Measurements from ENCODE around the gene ATP6V1C2. TPM values are rescaled to one million over a fixed set of nuclear protein-coding genes. Genes with fewer than 3 reads are reported as not detected.
A peak's percentile ranks its signal among the peaks of the same experiment; 100 is the strongest.
"Not testable (repeated sequence)": the region's sequence is repeated elsewhere in the genome, so short reads cannot be mapped to it uniquely, and the experiment has no call there.

ATP6V1C2 gene
- polyA plus RNA-seq, 3 donors from 2014 or later = 0.26 TPM; not detected in 1

- Mint-ChIP-seq H3K4me1 (peaks cover under 1 to 15% of the 10 kb centered on the region in 2 donors), H3K4me3 (peak overlapping the region in 3 of 5 donors; percentile 72 to 83 (median 72)), H3K9me3 (no peaks in the 10 kb centered on the region), H3K36me3 (peaks cover 18 to 68% (median 44%) of the 10 kb centered on the region in 3 donors), H3K27ac (peak overlapping the region in 5 of 6 donors; percentile 45 to 94 (median 78)), H3K27me3 (ENCODE audit: low read depth in 3 of 3) (no peaks in the 10 kb centered on the region)
- DNase-seq = peak in 1 of 3 donors; percentile 12
These were observed 69.0 kb downstream of the ATP6V1C2 start for GRCh38 chr2:10790228-10790973.

- H3K9me3 Mint-ChIP-seq = no peaks in the 10 kb centered on the region
- no peak for DNase-seq
- peaks cover 6 to 15% of the 10 kb centered on the region in 2 donors for H3K4me1 Mint-ChIP-seq
- peaks cover 0 to 2% (median 0%) of the 10 kb centered on the region in 3 donors for H3K27me3 Mint-ChIP-seq (ENCODE audit: low read depth in 3 of 3)
- H3K36me3 Mint-ChIP-seq = peaks cover 12 to 67% (median 41%) of the 10 kb centered on the region in 3 donors
- H3K4me3 Mint-ChIP-seq = no peak overlapping the region
- peak overlapping the region in 5 of 6 donors; percentile 35 to 94 (median 78) for H3K27ac Mint-ChIP-seq
These were observed 70.7 kb downstream of the ATP6V1C2 start for GRCh38 chr2:10792001-10792634.

- no peaks in the 10 kb centered on the region for H3K9me3 Mint-ChIP-seq
- peaks cover 0 to 2% (median 0%) of the 10 kb centered on the region in 3 donors for H3K27me3 Mint-ChIP-seq (ENCODE audit: low read depth in 3 of 3)
- no peak overlapping the region for H3K4me3 Mint-ChIP-seq
- H3K27ac Mint-ChIP-seq = peak overlapping the region in 4 of 6 donors; percentile 12 to 94 (median 64)
- peaks cover 7 to 63% (median 41%) of the 10 kb centered on the region in 3 donors for H3K36me3 Mint-ChIP-seq
- DNase-seq = no peak
- H3K4me1 Mint-ChIP-seq = peaks cover 6 to 15% of the 10 kb centered on the region in 2 donors
These were observed 71.4 kb downstream of the ATP6V1C2 start for GRCh38 chr2:10792660-10793400.

- DNase-seq = no peak
- H3K36me3 Mint-ChIP-seq = peaks cover 7 to 61% (median 40%) of the 10 kb centered on the region in 3 donors
- peaks cover 0 to 2% (median 0%) of the 10 kb centered on the region in 3 donors for H3K27me3 Mint-ChIP-seq (ENCODE audit: low read depth in 3 of 3)
- no peaks in the 10 kb centered on the region for H3K9me3 Mint-ChIP-seq
- no peak overlapping the region for H3K27ac Mint-ChIP-seq
- H3K4me1 Mint-ChIP-seq = peaks cover 12 to 19% of the 10 kb centered on the region in 2 donors
- no peak overlapping the region for H3K4me3 Mint-ChIP-seq
These were observed 72.4 kb downstream of the ATP6V1C2 start for GRCh38 chr2:10793816-10794215.

GRCh38 chr2:10794876-10795275 is 73.4 kb downstream of the ATP6V1C2 start:
- Mint-ChIP-seq H3K4me3 (no peak overlapping the region), H3K9me3 (no peaks in the 10 kb centered on the region), H3K27me3 (ENCODE audit: low read depth in 3 of 3) (peaks cover 0 to 2% (median 0%) of the 10 kb centered on the region in 3 donors), H3K36me3 (peaks cover 7 to 57% (median 33%) of the 10 kb centered on the region in 3 donors), H3K4me1 (peaks cover 21 to 22% of the 10 kb centered on the region in 2 donors), H3K27ac (peak overlapping the region in 1 of 6 donors; percentile 52)
- no peak for DNase-seq

GRCh38 chr2:10795508-10796046 is 74.1 kb downstream of the ATP6V1C2 start:
- no peak overlapping the region for H3K4me3 Mint-ChIP-seq
- H3K9me3 Mint-ChIP-seq = no peaks in the 10 kb centered on the region
- peaks cover 7 to 50% (median 28%) of the 10 kb centered on the region in 3 donors for H3K36me3 Mint-ChIP-seq
- H3K4me1 Mint-ChIP-seq = peaks cover 15 to 25% of the 10 kb centered on the region in 2 donors
- DNase-seq = no peak
- H3K27me3 Mint-ChIP-seq (ENCODE audit: low read depth in 3 of 3) = peaks cover 0 to 2% (median 0%) of the 10 kb centered on the region in 3 donors
- H3K27ac Mint-ChIP-seq = peak overlapping the region in 1 of 6 donors; percentile 49

GRCh38 chr2:10796703-10797102 is 75.3 kb downstream of the ATP6V1C2 start:
- no peak for DNase-seq
- peak overlapping the region in 2 of 6 donors; percentile 29 to 34 for H3K27ac Mint-ChIP-seq
- no peak overlapping the region for H3K4me3 Mint-ChIP-seq
- peaks cover 0 to 45% (median 17%) of the 10 kb centered on the region in 3 donors for H3K36me3 Mint-ChIP-seq
- H3K4me1 Mint-ChIP-seq = peaks cover 10 to 25% of the 10 kb centered on the region in 2 donors
- no peaks in the 10 kb centered on the region for H3K9me3 Mint-ChIP-seq
- H3K27me3 Mint-ChIP-seq (ENCODE audit: low read depth in 3 of 3) = peaks cover 0 to 2% (median 0%) of the 10 kb centered on the region in 3 donors

GRCh38 chr2:10798783-10799182 is 77.4 kb downstream of the ATP6V1C2 start:
- H3K27ac Mint-ChIP-seq = peak overlapping the region in 2 of 6 donors; percentile 59 to 80
- peaks cover 7 to 31% (median 8%) of the 10 kb centered on the region in 3 donors for H3K36me3 Mint-ChIP-seq
- H3K4me3 Mint-ChIP-seq = no peak overlapping the region
- H3K4me1 Mint-ChIP-seq = peaks cover 17 to 41% of the 10 kb centered on the region in 2 donors
- no peak for DNase-seq
- peaks cover 0 to 2% (median 0%) of the 10 kb centered on the region in 3 donors for H3K27me3 Mint-ChIP-seq (ENCODE audit: low read depth in 3 of 3)
- no peaks in the 10 kb centered on the region for H3K9me3 Mint-ChIP-seq

- no peak for DNase-seq
- H3K36me3 Mint-ChIP-seq = peaks cover 7 to 26% (median 8%) of the 10 kb centered on the region in 3 donors
- peaks cover 18 to 41% of the 10 kb centered on the region in 2 donors for H3K4me1 Mint-ChIP-seq
These were observed 78.7 kb downstream of the ATP6V1C2 start for GRCh38 chr2:10800163-10800562.

GRCh38 chr2:10802657-10803056 is 81.2 kb downstream of the ATP6V1C2 start:
- H3K27me3 Mint-ChIP-seq (ENCODE audit: low read depth in 3 of 3) = no peaks in the 10 kb centered on the region
- no peak overlapping the region for H3K4me3 Mint-ChIP-seq
- DNase-seq = no peak
- peaks cover 5 to 13% (median 7%) of the 10 kb centered on the region in 3 donors for H3K36me3 Mint-ChIP-seq
- H3K4me1 Mint-ChIP-seq = peaks cover 28 to 53% of the 10 kb centered on the region in 2 donors
- no peak overlapping the region for H3K27ac Mint-ChIP-seq
- H3K9me3 Mint-ChIP-seq = no peaks in the 10 kb centered on the region

More at GRCh38 chr2:10800163-10800562, 78.7 kb downstream of the ATP6V1C2 start:
- no peak overlapping the region for H3K27ac Mint-ChIP-seq
- no peaks in the 10 kb centered on the region for H3K9me3 Mint-ChIP-seq
- H3K27me3 Mint-ChIP-seq (ENCODE audit: low read depth in 3 of 3) = peaks cover 0 to 2% (median 0%) of the 10 kb centered on the region in 3 donors
- no peak overlapping the region for H3K4me3 Mint-ChIP-seq

GRCh38 chr2:10805990-10806389 is 84.6 kb downstream of the ATP6V1C2 start:
- not testable (repeated sequence) for H3K27me3 Mint-ChIP-seq (ENCODE audit: low read depth in 3 of 3); H3K36me3 Mint-ChIP-seq; DNase-seq; H3K4me3 Mint-ChIP-seq; H3K27ac Mint-ChIP-seq; H3K9me3 Mint-ChIP-seq
- peaks cover 48 to 67% of the 10 kb centered on the region in 2 donors for H3K4me1 Mint-ChIP-seq

- Mint-ChIP-seq H3K9me3 (no peaks in the 10 kb centered on the region), H3K27me3 (ENCODE audit: low read depth in 3 of 3) (peaks cover 0 to 2% (median 0%) of the 10 kb centered on the region in 3 donors), H3K4me1 (peaks cover 54 to 72% of the 10 kb centered on the region in 2 donors), H3K4me3 (no peak overlapping the region), H3K27ac (peak overlapping the region in 2 of 6 donors; percentile 48 to 71), H3K36me3 (peaks cover 0 to 7% (median 4%) of the 10 kb centered on the region in 3 donors)
- no peak for DNase-seq
These were observed 85.1 kb downstream of the ATP6V1C2 start for GRCh38 chr2:10806543-10806942.
